Endothelial cell of umbilical vein (primary cell): Measurements from ENCODE around the gene IQCH.

Source experiments
- CTCF ChIP-seq, 2 donors: IDR thresholded peaks; 1 replicate in 1 of 2; 2 replicates in 1 of 2; pipeline ENCODE4 v1.5.1; 2011; ENCODE audit warnings: low read length in 2 of 2, mild to moderate bottlenecking in 2 of 2, moderate library complexity in 2 of 2, control low read depth in 1 of 2, inconsistent platforms in 1 of 2, low read depth in 1 of 2; ENCODE audit not compliant: insufficient read depth in 1 of 2; ENCODE audit errors: extremely low read depth in 1 of 2
- EZH2 ChIP-seq: IDR thresholded peaks from 2 replicates; pipeline ENCODE4 v1.6.1; 2012; ENCODE audit warnings: borderline replicate concordance, low read depth, mild to moderate bottlenecking, moderate library complexity, low read length, inconsistent platforms; ENCODE audit not compliant: severe bottlenecking
- FOS ChIP-seq: IDR thresholded peaks from 2 replicates; pipeline ENCODE4 v1.6.1; 2011; ENCODE audit warnings: mild to moderate bottlenecking, low read length, moderate library complexity, borderline replicate concordance; ENCODE audit not compliant: insufficient read depth
- MAX ChIP-seq: IDR thresholded peaks from 2 replicates; pipeline ENCODE4 v1.6.1; 2011; ENCODE audit not compliant: insufficient read depth, insufficient read length
- POLR2A ChIP-seq: IDR thresholded peaks from 2 replicates; pipeline ENCODE4 v1.6.1; 2012; ENCODE audit warnings: low read depth, mild to moderate bottlenecking, control low read depth, low read length
- POLR2AphosphoS5 ChIP-seq: IDR thresholded peaks from 2 replicates; pipeline ENCODE4 v1.6.1; 2012; ENCODE audit warnings: low read depth, mild to moderate bottlenecking, control low read depth, low read length, moderate library complexity; ENCODE audit not compliant: insufficient read depth

GRCh38 chr15:67249830-67250229 lies 4.8 kb upstream of the IQCH start:
- TF ChIP-seq EZH2, result no peak
- TF ChIP-seq POLR2A, result no peak
- no peak for TF ChIP-seq CTCF (IDR thresholded peaks at IDR 0.05; ENCODE audit: extremely low read depth in 1 of 2, insufficient read depth in 1 of 2, low read depth in 1 of 2, low read length in 2 of 2)
- TF ChIP-seq MAX, result no peak
- TF ChIP-seq FOS, result no peak
- TF ChIP-seq POLR2AphosphoS5, result no peak
